HepG2 (cell line): Measurements from ENCODE around the gene DYNC1LI1. TPM values are rescaled to one million over a fixed set of nuclear protein-coding genes. Genes with fewer than 3 reads are reported as not detected.
A peak's percentile ranks its signal among the peaks of the same experiment; 100 is the strongest.

ENCODE experiments used
- ARNT ChIP-seq: fragments of 450-650 bp; IDR thresholded peaks from 2 replicates; pipeline ENCODE4 v1.6.1; 2017
- DBP ChIP-seq: sonication (generic); formaldehyde crosslinking; IDR thresholded peaks from 2 replicates; pipeline ENCODE4 v1.4.0; 2020; ENCODE audit warnings: missing genetic modification reagents; ENCODE audit errors: not compliant biosample characterization
- HMG20B ChIP-seq: conservative IDR thresholded peaks from 2 replicates; pipeline ENCODE4 v1.6.1; 2016; ENCODE audit warnings: missing genetic modification reagents, missing compliant biosample characterization
- HOMEZ ChIP-seq: IDR thresholded peaks from 2 replicates; pipeline ENCODE4 v1.6.1; 2016; ENCODE audit warnings: low read depth
- POLR2G ChIP-seq: fragments of 200-400 bp; formaldehyde crosslinking; IDR thresholded peaks from 2 replicates; pipeline ENCODE4 v1.6.1; 2018; ENCODE audit warnings: mild to moderate bottlenecking, low read depth, low read length, moderate library complexity
- PRDM15 ChIP-seq: sonication (generic); formaldehyde crosslinking; IDR thresholded peaks from 2 replicates; pipeline ENCODE4 v1.4.0; 2020; ENCODE audit warnings: missing genetic modification reagents
- SNAI1 ChIP-seq: sonication (generic); formaldehyde crosslinking; IDR thresholded peaks from 2 replicates; pipeline ENCODE4 v1.5.0; 2020; ENCODE audit warnings: mild to moderate bottlenecking, missing genetic modification reagents, borderline replicate concordance
- SOX6 ChIP-seq, 2 experiments: fragments of 450-650 bp in 1 of 2; sonication (generic) in 1 of 2; formaldehyde crosslinking in 1 of 2; IDR thresholded peaks; 2 replicates each; pipeline versions ENCODE4 v1.4.0 to v1.6.1; 2017 to 2020; ENCODE audit warnings: antibody characterized with exemption in 1 of 2, mild to moderate bottlenecking in 1 of 2, missing genetic modification reagents in 1 of 2
- ZBTB49 ChIP-seq: sonication (generic); formaldehyde crosslinking; IDR thresholded peaks from 2 replicates; pipeline ENCODE4 v1.4.0; 2020; ENCODE audit warnings: missing genetic modification reagents, borderline replicate concordance
- ZFP37 ChIP-seq: sonication (generic); formaldehyde crosslinking; IDR thresholded peaks from 2 replicates; pipeline ENCODE4 v1.4.0; 2020; ENCODE audit warnings: missing genetic modification reagents, borderline replicate concordance
- ZMYM3 ChIP-seq: sonication (generic); formaldehyde crosslinking; IDR thresholded peaks from 2 replicates; pipeline ENCODE4 v1.5.1; 2020; ENCODE audit warnings: mild to moderate bottlenecking, missing genetic modification reagents
- ZNF280D ChIP-seq: sonication (generic); formaldehyde crosslinking; IDR thresholded peaks from 2 replicates; pipeline ENCODE4 v1.5.1; 2020; ENCODE audit warnings: mild to moderate bottlenecking, missing genetic modification reagents
- ZNF292 ChIP-seq: sonication (generic); formaldehyde crosslinking; IDR thresholded peaks from 2 replicates; pipeline ENCODE4 v1.8.1; 2022; ENCODE audit warnings: mild to moderate bottlenecking, low read depth, missing genetic modification reagents, borderline replicate concordance
- ZNF543 ChIP-seq: sonication (generic); formaldehyde crosslinking; IDR thresholded peaks from 2 replicates; pipeline ENCODE4 v1.4.0; 2020; ENCODE audit warnings: mild to moderate bottlenecking, missing genetic modification reagents
- ZNF790 ChIP-seq: sonication (generic); formaldehyde crosslinking; IDR thresholded peaks from 2 replicates; pipeline ENCODE4 v1.8.0; 2022; ENCODE audit warnings: missing genetic modification reagents, mild to moderate bottlenecking, borderline replicate concordance
- polyA plus RNA-seq, 8 experiments: library from polyadenylated mRNA; depleted of rRNA in 3 of 8; stranded (reverse) in 7 of 8; unstranded in 1 of 8; fragments of >200 nt; fragmentation: Illumina TruSeq in 4 of 8; extraction: Trizol in 4 of 8; gene quantifications; 2 replicates each; pipeline versions ENCODE4 v1.2.1 to v1.2.3, GENCODE V29; 2011 to 2016; ENCODE audit warnings: low read depth in 4 of 8, missing spikeins in 1 of 8, mixed read lengths in 1 of 8; ENCODE audit not compliant: insufficient read depth in 1 of 8
- total RNA-seq, 5 experiments: library from RNA; depleted of rRNA; stranded (reverse); fragments of >200 nt; fragmentation: Illumina TruSeq; extraction: Trizol; gene quantifications; 2 replicates each; pipeline ENCODE4 v1.2.3, GENCODE V29; 2016; ENCODE audit warnings: low read depth in 1 of 5

Gene DYNC1LI1
- total and polyA plus RNA-seq, 2 of the 13 experiments (the other 11 are each of a cell fraction or from before 2014, with no cell fraction given), result 13.4 to 37.1 TPM

GRCh38 chr3:32570421-32571191 lies at the start of gene DYNC1LI1 (continued):
- TF ChIP-seq ZNF280D (peak; percentile 4; the same call in 1 of the 2 replicates), ZMYM3 (CRISPR knock-in tag) (no peak), SOX6 (IDR thresholded peaks at IDR 0.05) (no peak), SOX6 (CRISPR knock-in tag; IDR thresholded peaks at IDR 0.05) (no peak), ZNF543 (CRISPR knock-in tag) (peak; percentile 93), HMG20B (no peak), ZFP37 (no peak), ZNF292 (peak; percentile 65; the same call in 1 of the 2 replicates), SNAI1 (CRISPR knock-in tag) (no peak), DBP (CRISPR knock-in tag) (no peak), ARNT (no peak), PRDM15 (CRISPR knock-in tag) (no peak), HOMEZ (0 out of 2 replicates have a peak, but pooled peaks have one; percentile 14), ZNF790 (CRISPR knock-in tag) (no peak), ZBTB49 (CRISPR knock-in tag) (no peak), POLR2G (peak; percentile 87)
